ENCODE results near the gene TAOK3.

Gene TAOK3

DNA sequence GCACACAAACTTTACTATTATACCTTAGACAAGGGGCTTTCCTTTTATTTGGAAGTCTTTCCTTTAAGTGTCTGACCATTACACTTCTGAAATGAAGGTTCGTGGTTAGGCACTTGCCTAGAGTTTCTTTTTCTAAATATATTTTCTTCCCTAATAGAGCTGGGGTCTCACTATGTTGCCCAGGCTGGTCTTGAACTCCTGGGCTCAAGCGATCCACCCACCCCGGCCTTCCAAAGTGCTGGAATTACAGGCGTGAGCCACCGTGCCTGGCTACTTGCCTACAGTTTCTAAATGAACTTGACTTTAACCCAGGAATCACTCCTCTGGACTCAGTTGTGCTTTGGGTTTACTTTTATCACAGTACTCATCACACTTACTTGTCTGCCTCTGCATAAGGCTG is 179.2 kb downstream of the TAOK3 start:
- H3K27me3 ChIP-seq (replicated peaks; ENCODE audit: insufficient read depth, low read length) = no peaks in the 10 kb centered on the region

DNA sequence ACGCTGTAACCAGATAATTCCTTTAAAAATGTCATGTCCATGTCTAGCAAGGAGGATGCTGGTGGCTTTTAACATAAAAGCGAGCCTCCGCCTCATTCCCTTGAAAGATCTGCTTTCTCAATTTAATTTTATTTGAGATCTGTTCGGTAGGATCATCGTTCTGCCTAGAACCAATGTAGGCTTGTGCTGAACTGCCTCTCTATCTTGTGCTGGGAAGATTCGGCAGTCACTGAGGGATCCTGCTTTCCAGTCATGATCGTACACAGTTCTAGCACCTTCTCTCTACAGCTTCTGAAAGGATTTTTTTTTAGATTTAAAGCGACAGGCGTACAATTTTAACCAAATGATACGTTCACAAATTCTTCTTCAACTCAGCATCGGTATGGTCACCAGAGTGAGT is 182.4 kb downstream of the TAOK3 start:
- Histone ChIP-seq H3K27me3 (replicated peaks; ENCODE audit: insufficient read depth, low read length) (no peaks in the 10 kb centered on the region), H3K36me3 (replicated peaks; ENCODE audit: insufficient read depth, low read length) (no peaks in the 10 kb centered on the region), H3K9me2 (replicated peaks; ENCODE audit: insufficient read depth, low read length) (no peaks in the 10 kb centered on the region), H3K4me1 (ENCODE audit: low read length) (no peaks in the 10 kb centered on the region), H3K79me2 (ENCODE audit: low read length) (no peaks in the 10 kb centered on the region), H3K27ac (ENCODE audit: low read length) (no peak overlapping the region), H3K9ac (ENCODE audit: low read length) (no peak overlapping the region), H3F3A (ENCODE audit: insufficient read depth, low read length) (no peaks in the 10 kb centered on the region), H3K9me3 (replicated peaks; ENCODE audit: insufficient read depth, low read length) (no peaks in the 10 kb centered on the region), H3K4me2 (ENCODE audit: low read depth, low read length) (no peak overlapping the region), H2AFZ (ENCODE audit: low read length) (no peak overlapping the region), H3K4me3 (ENCODE audit: low read length) (no peak overlapping the region), H4K20me1 (ENCODE audit: insufficient read depth, low read length) (no peaks in the 10 kb centered on the region)
- TF ChIP-seq EZH2 (optimal IDR thresholded peaks at IDR 0.05; ENCODE audit: low read depth, low read length) (no peak), EZH2phosphoT487 (IDR thresholded peaks at IDR 0.05; ENCODE audit: low read length) (no peak)
- TF ChIP-seq, protein P1, sequence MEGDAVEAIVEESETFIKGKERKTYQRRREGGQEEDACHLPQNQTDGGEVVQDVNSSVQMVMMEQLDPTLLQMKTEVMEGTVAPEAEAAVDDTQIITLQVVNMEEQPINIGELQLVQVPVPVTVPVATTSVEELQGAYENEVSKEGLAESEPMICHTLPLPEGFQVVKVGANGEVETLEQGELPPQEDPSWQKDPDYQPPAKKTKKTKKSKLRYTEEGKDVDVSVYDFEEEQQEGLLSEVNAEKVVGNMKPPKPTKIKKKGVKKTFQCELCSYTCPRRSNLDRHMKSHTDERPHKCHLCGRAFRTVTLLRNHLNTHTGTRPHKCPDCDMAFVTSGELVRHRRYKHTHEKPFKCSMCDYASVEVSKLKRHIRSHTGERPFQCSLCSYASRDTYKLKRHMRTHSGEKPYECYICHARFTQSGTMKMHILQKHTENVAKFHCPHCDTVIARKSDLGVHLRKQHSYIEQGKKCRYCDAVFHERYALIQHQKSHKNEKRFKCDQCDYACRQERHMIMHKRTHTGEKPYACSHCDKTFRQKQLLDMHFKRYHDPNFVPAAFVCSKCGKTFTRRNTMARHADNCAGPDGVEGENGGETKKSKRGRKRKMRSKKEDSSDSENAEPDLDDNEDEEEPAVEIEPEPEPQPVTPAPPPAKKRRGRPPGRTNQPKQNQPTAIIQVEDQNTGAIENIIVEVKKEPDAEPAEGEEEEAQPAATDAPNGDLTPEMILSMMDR (IDR thresholded peaks at IDR 0.05; ENCODE audit: low read length) = no peak
- no peak for DNase-seq

More for the DNA sequence above, 179.2 kb downstream of the TAOK3 start:
- Histone ChIP-seq H3K79me2 (ENCODE audit: low read length) (no peaks in the 10 kb centered on the region), H3K9me2 (replicated peaks; ENCODE audit: insufficient read depth, low read length) (no peaks in the 10 kb centered on the region), H4K20me1 (ENCODE audit: insufficient read depth, low read length) (no peaks in the 10 kb centered on the region), H3K9ac (ENCODE audit: low read length) (no peak overlapping the region), H3K4me1 (ENCODE audit: low read length) (no peaks in the 10 kb centered on the region), H3K4me3 (ENCODE audit: low read length) (no peak overlapping the region), H3K36me3 (replicated peaks; ENCODE audit: insufficient read depth, low read length) (no peaks in the 10 kb centered on the region), H2AFZ (ENCODE audit: low read length) (no peak overlapping the region), H3K4me2 (ENCODE audit: low read depth, low read length) (no peak overlapping the region), H3K27ac (ENCODE audit: low read length) (no peak overlapping the region), H3K9me3 (replicated peaks; ENCODE audit: insufficient read depth, low read length) (no peaks in the 10 kb centered on the region), H3F3A (ENCODE audit: insufficient read depth, low read length) (no peaks in the 10 kb centered on the region)
- DNase-seq = no peak
- TF ChIP-seq, protein P1 (IDR thresholded peaks at IDR 0.05; ENCODE audit: low read length) = no peak
- no peak for TF ChIP-seq EZH2 (optimal IDR thresholded peaks at IDR 0.05; ENCODE audit: low read depth, low read length)
- TF ChIP-seq EZH2phosphoT487 (IDR thresholded peaks at IDR 0.05; ENCODE audit: low read length) = no peak

DNA sequence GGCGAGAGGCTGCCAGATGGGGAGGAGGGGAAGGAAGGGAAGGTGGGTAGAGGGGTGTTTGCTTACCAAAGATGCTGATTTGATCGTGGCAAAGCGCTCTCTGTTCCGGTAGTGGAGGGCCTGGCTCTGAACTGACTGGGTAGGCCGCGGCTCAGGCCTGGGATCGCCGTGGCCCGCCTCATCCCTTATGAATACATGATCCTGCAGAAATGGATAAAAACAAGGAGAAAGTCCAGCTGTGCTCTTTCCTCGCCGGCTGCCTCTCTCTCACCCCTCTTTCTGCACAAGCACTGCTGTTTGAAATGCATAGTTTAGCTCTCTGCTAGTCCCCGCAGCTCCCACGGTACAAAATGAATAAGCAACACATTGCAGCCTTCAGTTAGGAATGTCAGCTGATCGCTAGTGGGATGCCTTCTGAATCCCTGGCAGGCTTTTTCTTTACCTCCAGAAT is 182.9 kb downstream of the TAOK3 start:
- Histone ChIP-seq H3K4me3 (ENCODE audit: low read length) (no peak overlapping the region), H4K20me1 (ENCODE audit: insufficient read depth, low read length) (no peaks in the 10 kb centered on the region), H3K27ac (ENCODE audit: low read length) (no peak overlapping the region), H2AFZ (ENCODE audit: low read length) (no peak overlapping the region), H3K4me2 (ENCODE audit: low read depth, low read length) (no peak overlapping the region), H3K36me3 (replicated peaks; ENCODE audit: insufficient read depth, low read length) (no peaks in the 10 kb centered on the region), H3K9ac (ENCODE audit: low read length) (no peak overlapping the region), H3K27me3 (replicated peaks; ENCODE audit: insufficient read depth, low read length) (no peaks in the 10 kb centered on the region), H3K9me3 (replicated peaks; ENCODE audit: insufficient read depth, low read length) (no peaks in the 10 kb centered on the region), H3K9me2 (replicated peaks; ENCODE audit: insufficient read depth, low read length) (no peaks in the 10 kb centered on the region), H3K4me1 (ENCODE audit: low read length) (no peaks in the 10 kb centered on the region), H3K79me2 (ENCODE audit: low read length) (no peaks in the 10 kb centered on the region), H3F3A (ENCODE audit: insufficient read depth, low read length) (no peaks in the 10 kb centered on the region)
- no peak for TF ChIP-seq EZH2phosphoT487 (IDR thresholded peaks at IDR 0.05; ENCODE audit: low read length)
- TF ChIP-seq, protein P1 (IDR thresholded peaks at IDR 0.05; ENCODE audit: low read length) = no peak
- no peak for TF ChIP-seq EZH2 (optimal IDR thresholded peaks at IDR 0.05; ENCODE audit: low read depth, low read length)
- no peak for DNase-seq
